ENCODE measurements around the gene DENND5A.

The DENND5A gene

DNA sequence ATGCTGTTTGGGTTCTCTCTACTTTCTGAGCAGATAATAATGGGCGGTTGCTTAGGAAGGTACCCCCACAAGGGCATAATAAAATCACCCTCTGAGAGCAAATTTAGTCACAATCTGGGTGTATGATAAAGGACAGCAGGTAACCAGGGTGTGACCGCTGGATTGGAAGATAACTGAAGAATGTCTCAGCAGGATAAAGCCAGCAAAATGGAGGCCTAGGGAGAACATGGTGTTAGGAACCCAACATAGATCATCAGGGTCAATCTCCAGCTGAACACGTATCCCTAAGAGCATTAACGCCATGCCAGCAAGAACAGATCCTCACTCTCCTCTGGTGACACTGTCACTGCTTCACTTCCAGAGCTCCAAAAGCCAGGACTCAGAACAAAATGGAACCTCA, 109.2 kb downstream of the DENND5A start:
- H3K4me1 ChIP-seq (ENCODE audit: control insufficient read depth, insufficient read depth, low read length) = no peaks in the 10 kb centered on the region
- no peak overlapping the region for H3K4me3 ChIP-seq (ENCODE audit: insufficient read depth, low read depth, low read length)
- 91 to 98% methylated on average over 4 of the region's 4 CpGs for WGBS, 2 experiments
- peaks cover 24% of the 10 kb centered on the region for H3K36me3 ChIP-seq (ENCODE audit: control insufficient read depth, insufficient read depth, low read length)
- H3K27me3 ChIP-seq (ENCODE audit: control insufficient read depth, insufficient read depth, low read length, poor library complexity, severe bottlenecking) = no peaks in the 10 kb centered on the region
- no peak overlapping the region for H3K27ac ChIP-seq (ENCODE audit: insufficient read depth, low read depth, low read length, poor library complexity, severe bottlenecking)
- H3K9me3 ChIP-seq (ENCODE audit: control insufficient read depth, low read length) = no peaks in the 10 kb centered on the region

DNA sequence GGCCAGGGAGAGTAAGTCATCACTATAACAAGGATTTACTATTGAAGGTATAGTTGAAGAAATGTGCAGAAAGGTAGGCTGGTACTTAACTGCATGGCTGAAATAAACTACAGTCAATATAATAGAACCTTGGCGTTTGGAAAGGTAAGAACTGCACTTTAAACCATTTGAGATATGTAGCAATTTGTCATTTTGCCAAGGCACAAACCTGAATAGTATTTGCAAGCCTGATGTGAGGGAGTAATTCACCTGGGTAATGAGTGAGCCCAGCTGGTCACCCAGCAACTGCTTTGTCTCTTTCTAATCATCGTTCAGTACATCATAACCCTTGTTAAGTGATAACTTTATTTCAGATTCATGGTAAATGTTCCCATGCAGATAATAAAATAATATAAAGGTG, 111.5 kb downstream of the DENND5A start:
- Histone ChIP-seq H3K36me3 (ENCODE audit: control insufficient read depth, insufficient read depth, low read length) (peaks cover 35% of the 10 kb centered on the region), H3K9me3 (ENCODE audit: control insufficient read depth, low read length) (no peaks in the 10 kb centered on the region), H3K4me3 (ENCODE audit: insufficient read depth, low read depth, low read length) (no peak overlapping the region), H3K27ac (ENCODE audit: insufficient read depth, low read depth, low read length, poor library complexity, severe bottlenecking) (no peak overlapping the region), H3K27me3 (ENCODE audit: control insufficient read depth, insufficient read depth, low read length, poor library complexity, severe bottlenecking) (no peaks in the 10 kb centered on the region), H3K4me1 (ENCODE audit: control insufficient read depth, insufficient read depth, low read length) (no peaks in the 10 kb centered on the region)
- 100% methylated on average over 2 of the region's 2 CpGs for WGBS, 2 experiments

DNA sequence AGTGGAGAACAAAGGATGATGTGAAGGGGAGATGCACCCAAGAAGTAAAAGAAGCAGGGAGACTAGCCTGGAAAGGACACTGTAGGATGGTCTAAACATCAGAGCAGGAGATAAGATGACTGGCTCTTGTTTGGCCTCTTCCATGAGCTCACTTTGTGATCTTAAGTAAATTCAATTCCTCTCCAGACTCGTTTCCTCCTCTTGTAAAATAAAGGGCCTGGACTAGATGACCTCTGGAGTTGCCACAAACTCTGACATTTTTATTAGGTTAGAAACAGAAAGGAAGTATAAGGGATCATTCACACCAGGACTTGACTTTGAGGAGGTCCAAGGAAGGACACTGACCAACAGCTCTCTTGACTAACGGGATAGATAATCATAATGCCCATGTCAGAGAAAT, 113.5 kb downstream of the DENND5A start:
- no peaks in the 10 kb centered on the region for H3K27me3 ChIP-seq (ENCODE audit: control insufficient read depth, insufficient read depth, low read length, poor library complexity, severe bottlenecking)
- no peaks in the 10 kb centered on the region for H3K9me3 ChIP-seq (ENCODE audit: control insufficient read depth, low read length)
- WGBS, 2 experiments = 91 to 100% methylated on average over 2 of the region's 2 CpGs
- peaks cover 42% of the 10 kb centered on the region for H3K36me3 ChIP-seq (ENCODE audit: control insufficient read depth, insufficient read depth, low read length)
- no peak overlapping the region for H3K27ac ChIP-seq (ENCODE audit: insufficient read depth, low read depth, low read length, poor library complexity, severe bottlenecking)
- no peaks in the 10 kb centered on the region for H3K4me1 ChIP-seq (ENCODE audit: control insufficient read depth, insufficient read depth, low read length)
- no peak overlapping the region for H3K4me3 ChIP-seq (ENCODE audit: insufficient read depth, low read depth, low read length)

DNA sequence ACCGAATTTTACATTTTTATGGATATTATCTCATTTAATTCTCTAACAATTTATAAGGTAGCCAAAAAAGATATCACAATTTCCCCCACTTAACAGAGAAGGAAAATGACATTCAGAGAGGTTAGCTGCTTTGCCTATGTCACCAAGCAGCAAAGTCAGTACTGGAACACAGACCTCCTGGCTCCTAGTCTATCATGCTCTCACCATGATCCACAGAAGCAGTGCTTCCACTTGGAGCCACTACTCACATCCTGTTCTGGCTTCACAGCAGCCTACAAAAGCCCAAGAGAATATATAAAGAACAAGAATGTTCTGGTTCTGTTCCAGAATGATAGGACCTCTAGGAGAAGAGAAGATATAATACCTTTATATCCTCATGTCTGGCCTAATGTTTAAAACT, 114.2 kb downstream of the DENND5A start:
- Histone ChIP-seq H3K27ac (ENCODE audit: insufficient read depth, low read depth, low read length, poor library complexity, severe bottlenecking) (no peak overlapping the region), H3K36me3 (ENCODE audit: control insufficient read depth, insufficient read depth, low read length) (peaks cover 44% of the 10 kb centered on the region), H3K4me3 (ENCODE audit: insufficient read depth, low read depth, low read length) (no peak overlapping the region), H3K9me3 (ENCODE audit: control insufficient read depth, low read length) (no peaks in the 10 kb centered on the region), H3K27me3 (ENCODE audit: control insufficient read depth, insufficient read depth, low read length, poor library complexity, severe bottlenecking) (no peaks in the 10 kb centered on the region), H3K4me1 (ENCODE audit: control insufficient read depth, insufficient read depth, low read length) (no peaks in the 10 kb centered on the region)
- 100% methylated on average over 1 of the region's 1 CpG; no CpG with 5 or more reads in 1 of the 2 experiments for WGBS, 2 experiments

DNA sequence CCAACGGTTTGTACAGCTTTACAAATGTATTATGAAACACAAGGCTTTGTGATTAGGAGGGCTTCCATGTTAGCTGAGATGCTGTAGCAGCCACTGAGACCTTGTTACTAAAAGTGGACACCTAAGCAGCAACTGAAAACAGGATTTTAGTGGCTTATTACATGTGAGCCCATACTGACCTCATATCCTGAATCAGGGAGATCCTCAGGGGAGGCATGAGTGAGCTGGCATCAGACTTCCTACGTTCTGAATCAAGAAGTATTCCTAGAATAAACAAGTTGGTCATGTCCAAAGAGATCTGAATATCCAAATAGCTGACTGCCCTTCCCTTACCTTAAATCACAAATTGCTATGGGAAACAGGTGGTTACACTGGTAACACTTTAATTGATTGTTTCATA, 114.6 kb downstream of the DENND5A start:
- 91 to 96% methylated on average over 2 of the region's 2 CpGs for WGBS, 2 experiments
- Histone ChIP-seq H3K27ac (ENCODE audit: insufficient read depth, low read depth, low read length, poor library complexity, severe bottlenecking) (no peak overlapping the region), H3K4me1 (ENCODE audit: control insufficient read depth, insufficient read depth, low read length) (no peaks in the 10 kb centered on the region), H3K9me3 (ENCODE audit: control insufficient read depth, low read length) (no peaks in the 10 kb centered on the region), H3K27me3 (ENCODE audit: control insufficient read depth, insufficient read depth, low read length, poor library complexity, severe bottlenecking) (no peaks in the 10 kb centered on the region), H3K36me3 (ENCODE audit: control insufficient read depth, insufficient read depth, low read length) (peaks cover 48% of the 10 kb centered on the region), H3K4me3 (ENCODE audit: insufficient read depth, low read depth, low read length) (no peak overlapping the region)

DNA sequence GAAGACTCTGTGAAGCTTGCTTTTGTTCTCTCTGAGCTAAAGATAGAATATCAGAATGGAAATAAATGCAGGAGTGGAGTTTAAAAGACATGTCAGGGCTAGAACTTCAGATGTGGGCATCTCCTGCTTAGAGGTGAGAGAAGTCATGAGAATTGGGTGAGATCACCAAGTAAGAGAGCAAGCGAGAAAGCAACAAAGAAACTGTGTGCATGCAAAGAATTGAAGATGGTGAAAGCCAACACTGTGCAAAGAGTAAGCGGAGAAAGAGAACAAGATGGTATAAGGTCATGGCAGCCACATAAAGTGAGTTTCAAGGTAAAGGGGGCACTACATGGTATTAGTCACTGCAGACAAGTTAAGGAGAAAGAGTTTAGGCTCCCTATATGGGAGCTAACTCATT, 116.4 kb downstream of the DENND5A start:
- Histone ChIP-seq H3K4me3 (ENCODE audit: insufficient read depth, low read depth, low read length) (no peak overlapping the region), H3K27me3 (ENCODE audit: control insufficient read depth, insufficient read depth, low read length, poor library complexity, severe bottlenecking) (no peaks in the 10 kb centered on the region), H3K36me3 (ENCODE audit: control insufficient read depth, insufficient read depth, low read length) (peaks cover 63% of the 10 kb centered on the region), H3K4me1 (ENCODE audit: control insufficient read depth, insufficient read depth, low read length) (no peaks in the 10 kb centered on the region), H3K27ac (ENCODE audit: insufficient read depth, low read depth, low read length, poor library complexity, severe bottlenecking) (no peak overlapping the region), H3K9me3 (ENCODE audit: control insufficient read depth, low read length) (no peaks in the 10 kb centered on the region)
- 94 to 96% methylated on average over 2 of the region's 2 CpGs for WGBS, 2 experiments

DNA sequence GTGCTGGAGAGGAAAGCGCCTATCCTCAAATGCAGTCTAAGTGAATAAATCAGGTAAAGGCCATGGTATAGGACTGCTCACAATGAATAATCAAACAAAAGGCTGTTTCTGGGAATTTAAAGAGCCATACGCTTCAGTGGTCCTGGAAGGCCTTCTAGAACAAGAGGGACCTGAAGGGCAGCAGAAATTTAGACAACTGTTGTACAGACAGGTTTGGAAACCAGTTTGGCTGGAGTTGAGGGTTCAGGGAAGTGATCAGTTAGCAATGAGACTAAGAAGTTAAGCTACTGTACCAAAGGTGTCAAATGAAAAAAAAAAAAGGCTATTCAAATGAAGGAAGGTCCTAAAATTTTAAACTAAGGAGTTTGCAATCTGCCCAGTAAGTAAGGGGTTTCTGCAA, 117.1 kb downstream of the DENND5A start:
- Histone ChIP-seq H3K27me3 (ENCODE audit: control insufficient read depth, insufficient read depth, low read length, poor library complexity, severe bottlenecking) (no peaks in the 10 kb centered on the region), H3K4me1 (ENCODE audit: control insufficient read depth, insufficient read depth, low read length) (no peaks in the 10 kb centered on the region), H3K27ac (ENCODE audit: insufficient read depth, low read depth, low read length, poor library complexity, severe bottlenecking) (no peak overlapping the region), H3K36me3 (ENCODE audit: control insufficient read depth, insufficient read depth, low read length) (peaks cover 70% of the 10 kb centered on the region), H3K4me3 (ENCODE audit: insufficient read depth, low read depth, low read length) (no peak overlapping the region), H3K9me3 (ENCODE audit: control insufficient read depth, low read length) (no peaks in the 10 kb centered on the region)
- 90 to 99% methylated on average over 2 of the region's 2 CpGs for WGBS, 2 experiments

DNA sequence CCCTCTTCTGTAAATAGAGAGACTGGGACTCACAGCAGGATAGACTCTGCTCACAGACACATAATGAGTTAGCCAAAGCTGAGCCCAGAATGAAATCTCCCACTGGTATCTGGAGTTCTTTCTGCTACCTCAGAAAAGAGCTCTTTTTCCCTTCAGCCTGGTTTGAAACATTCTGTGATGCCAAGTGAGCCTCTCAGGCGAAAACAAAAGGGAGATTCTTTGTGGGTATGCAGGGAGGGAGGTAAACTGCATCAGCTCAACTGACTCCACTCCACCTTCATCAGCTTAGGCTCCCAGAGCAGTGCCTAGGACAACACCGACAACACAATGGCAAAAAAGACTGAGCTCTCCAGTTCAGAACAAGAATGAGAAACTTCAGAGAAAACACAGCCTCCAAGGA, 118.7 kb downstream of the DENND5A start:
- Histone ChIP-seq H3K4me3 (ENCODE audit: insufficient read depth, low read depth, low read length) (no peak overlapping the region), H3K9me3 (ENCODE audit: control insufficient read depth, low read length) (no peaks in the 10 kb centered on the region), H3K36me3 (ENCODE audit: control insufficient read depth, insufficient read depth, low read length) (peaks cover 70% of the 10 kb centered on the region), H3K27me3 (ENCODE audit: control insufficient read depth, insufficient read depth, low read length, poor library complexity, severe bottlenecking) (no peaks in the 10 kb centered on the region), H3K4me1 (ENCODE audit: control insufficient read depth, insufficient read depth, low read length) (no peaks in the 10 kb centered on the region), H3K27ac (ENCODE audit: insufficient read depth, low read depth, low read length, poor library complexity, severe bottlenecking) (no peak overlapping the region)
- WGBS, 2 experiments = 58 to 66% methylated on average over 1 to 2 of the region's 2 CpGs

DNA sequence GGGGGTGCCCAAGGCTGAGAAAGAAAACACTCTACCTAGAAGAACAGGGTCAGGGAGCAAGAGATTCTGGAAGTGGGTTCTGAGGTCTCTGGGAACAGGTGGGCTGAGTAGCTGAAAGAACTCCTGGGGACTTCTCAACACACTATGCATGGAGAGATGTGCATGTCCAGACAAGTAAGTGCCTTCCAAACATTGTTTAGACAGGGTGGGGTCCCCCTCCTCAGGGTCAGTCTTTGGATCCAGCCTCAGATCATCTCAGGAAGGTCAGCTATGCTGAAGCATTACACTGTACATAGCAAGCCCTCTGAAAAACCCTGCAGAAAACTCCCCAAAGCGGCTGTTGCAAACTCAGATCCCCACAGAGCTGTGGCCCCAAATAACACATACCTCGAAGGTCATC, 119.9 kb downstream of the DENND5A start:
- Histone ChIP-seq H3K27ac (ENCODE audit: insufficient read depth, low read depth, low read length, poor library complexity, severe bottlenecking) (no peak overlapping the region), H3K9me3 (ENCODE audit: control insufficient read depth, low read length) (no peaks in the 10 kb centered on the region), H3K27me3 (ENCODE audit: control insufficient read depth, insufficient read depth, low read length, poor library complexity, severe bottlenecking) (no peaks in the 10 kb centered on the region), H3K36me3 (ENCODE audit: control insufficient read depth, insufficient read depth, low read length) (peaks cover 62% of the 10 kb centered on the region), H3K4me1 (ENCODE audit: control insufficient read depth, insufficient read depth, low read length) (no peaks in the 10 kb centered on the region), H3K4me3 (ENCODE audit: insufficient read depth, low read depth, low read length) (no peak overlapping the region)
- 92 to 96% methylated on average over 2 of the region's 2 CpGs for WGBS, 2 experiments

DNA sequence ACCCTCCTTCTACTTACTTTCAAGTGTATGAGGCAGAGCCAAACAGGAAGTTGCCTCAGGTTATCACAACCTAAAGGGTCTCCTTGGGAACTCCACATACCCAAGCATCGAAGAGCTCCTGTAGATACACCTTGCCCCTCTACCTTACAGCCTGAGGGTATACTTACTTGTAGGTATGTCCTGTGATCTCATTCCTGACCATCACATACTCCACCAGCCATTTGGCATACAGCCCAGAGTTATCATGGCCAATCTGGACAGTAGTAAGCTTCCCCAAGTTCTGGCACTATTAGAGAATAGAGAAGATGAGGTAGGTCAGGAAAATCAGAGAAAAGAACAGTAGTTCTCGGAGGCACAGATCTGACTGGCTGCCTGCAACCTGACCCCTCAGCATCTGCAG, 120.3 kb downstream of the DENND5A start:
- no peak overlapping the region for H3K4me3 ChIP-seq (ENCODE audit: insufficient read depth, low read depth, low read length)
- no peaks in the 10 kb centered on the region for H3K27me3 ChIP-seq (ENCODE audit: control insufficient read depth, insufficient read depth, low read length, poor library complexity, severe bottlenecking)
- H3K36me3 ChIP-seq (ENCODE audit: control insufficient read depth, insufficient read depth, low read length) = peaks cover 59% of the 10 kb centered on the region
- H3K9me3 ChIP-seq (ENCODE audit: control insufficient read depth, low read length) = no peaks in the 10 kb centered on the region
- H3K27ac ChIP-seq (ENCODE audit: insufficient read depth, low read depth, low read length, poor library complexity, severe bottlenecking) = no peak overlapping the region
- H3K4me1 ChIP-seq (ENCODE audit: control insufficient read depth, insufficient read depth, low read length) = no peaks in the 10 kb centered on the region
- WGBS, 2 experiments = 89 to 93% methylated on average over 2 of the region's 2 CpGs

DNA sequence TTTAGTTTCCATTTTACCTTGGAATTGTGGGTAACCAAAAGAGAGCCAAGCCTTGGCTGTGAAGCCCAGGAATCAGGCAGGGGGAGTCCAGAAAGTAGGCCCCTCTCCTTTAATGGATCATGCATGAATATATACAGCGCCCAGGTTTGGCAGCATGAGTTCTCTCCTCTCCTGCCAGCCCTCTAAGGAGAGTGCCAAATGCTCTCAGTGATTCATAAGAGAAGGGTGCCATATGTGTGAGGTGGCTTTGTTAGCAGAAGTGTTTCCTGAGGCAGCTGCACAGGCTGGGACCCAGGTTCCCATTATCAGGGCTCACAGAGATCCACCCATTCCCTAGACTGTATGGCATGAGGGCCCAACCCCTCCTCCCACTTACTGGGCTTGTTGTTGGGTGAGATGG, 121.4 kb downstream of the DENND5A start:
- no peaks in the 10 kb centered on the region for H3K4me1 ChIP-seq (ENCODE audit: control insufficient read depth, insufficient read depth, low read length)
- 97 to 100% methylated on average over 1 of the region's 1 CpG for WGBS, 2 experiments

More for the DNA sequence above, 121.4 kb downstream of the DENND5A start:
- Histone ChIP-seq H3K4me3 (ENCODE audit: insufficient read depth, low read depth, low read length) (no peak overlapping the region), H3K27me3 (ENCODE audit: control insufficient read depth, insufficient read depth, low read length, poor library complexity, severe bottlenecking) (no peaks in the 10 kb centered on the region), H3K9me3 (ENCODE audit: control insufficient read depth, low read length) (no peaks in the 10 kb centered on the region), H3K36me3 (ENCODE audit: control insufficient read depth, insufficient read depth, low read length) (peaks cover 53% of the 10 kb centered on the region), H3K27ac (ENCODE audit: insufficient read depth, low read depth, low read length, poor library complexity, severe bottlenecking) (no peak overlapping the region)

All from ectodermal cell (in vitro differentiated cells).